Osteoblast (primary cell): ENCODE data around the gene HDAC5. TPM values are rescaled to one million over a fixed set of nuclear protein-coding genes. Genes with fewer than 3 reads are reported as not detected.

Experiments
- DNase-seq: peaks from one replicate; pipeline ENCODE4 v3.0.0; 2011; ENCODE audit warnings: low spot score, mixed read lengths; ENCODE audit not compliant: insufficient read length; ENCODE audit errors: missing footprints
- H2AFZ ChIP-seq: 2 replicates; pipeline ENCODE4 v1.6.0; 2011; ENCODE audit warnings: mild to moderate bottlenecking, low read length
- H3K27ac ChIP-seq: 2 replicates; pipeline ENCODE4 v1.5.1; 2011; ENCODE audit warnings: mild to moderate bottlenecking, low read depth, low read length, moderate library complexity
- H3K27me3 ChIP-seq: 2 replicates; pipeline ENCODE4 v1.6.0; 2012; ENCODE audit warnings: mild to moderate bottlenecking, control low read depth, inconsistent platforms, low read length, moderate library complexity; ENCODE audit not compliant: insufficient read depth
- H3K36me3 ChIP-seq: 2 replicates; pipeline ENCODE4 v1.5.1; 2011; ENCODE audit warnings: mild to moderate bottlenecking, low read length, control low read depth, moderate library complexity; ENCODE audit not compliant: insufficient read depth
- H3K4me1 ChIP-seq: 2 replicates; pipeline ENCODE4 v1.5.1; 2011; ENCODE audit warnings: mild to moderate bottlenecking, low read length, control low read depth, moderate library complexity; ENCODE audit not compliant: insufficient read depth
- H3K4me2 ChIP-seq: 2 replicates; pipeline ENCODE4 v1.6.0; 2011; ENCODE audit warnings: mild to moderate bottlenecking, low read length; ENCODE audit not compliant: insufficient read depth
- H3K4me3 ChIP-seq: fragments of 200-600 bp; sonication (generic); 3 replicates; pipeline ENCODE4 v1.5.1; 2012; ENCODE audit warnings: mild to moderate bottlenecking, low read length, inconsistent platforms; ENCODE audit not compliant: insufficient read depth
- H3K79me2 ChIP-seq: 2 replicates; pipeline ENCODE4 v1.6.0; 2012; ENCODE audit warnings: mild to moderate bottlenecking, low read length, control low read depth, inconsistent platforms; ENCODE audit not compliant: insufficient read depth
- H3K9me3 ChIP-seq: 2 replicates; pipeline ENCODE4 v1.5.1; 2011; ENCODE audit warnings: low read depth, low read length, control low read depth
- H4K20me1 ChIP-seq: 2 replicates; pipeline ENCODE4 v1.6.0; 2012; ENCODE audit warnings: mild to moderate bottlenecking, low read length, control low read depth; ENCODE audit not compliant: insufficient read depth
- total RNA-seq: library from RNA; depleted of rRNA; stranded (reverse); fragments of >200 nt; gene quantifications from 2 replicates; pipeline ENCODE4 v1.2.3, GENCODE V29; 2012
- TF ChIP-seq, protein P1 (sequence below): IDR thresholded peaks from 2 replicates; pipeline ENCODE4 v1.5.1; 2011; ENCODE audit warnings: mild to moderate bottlenecking, low read depth, low read length, moderate library complexity; ENCODE audit errors: extremely low read depth

HDAC5 gene
- total RNA-seq, 1 donor: 85.4 TPM

DNA sequence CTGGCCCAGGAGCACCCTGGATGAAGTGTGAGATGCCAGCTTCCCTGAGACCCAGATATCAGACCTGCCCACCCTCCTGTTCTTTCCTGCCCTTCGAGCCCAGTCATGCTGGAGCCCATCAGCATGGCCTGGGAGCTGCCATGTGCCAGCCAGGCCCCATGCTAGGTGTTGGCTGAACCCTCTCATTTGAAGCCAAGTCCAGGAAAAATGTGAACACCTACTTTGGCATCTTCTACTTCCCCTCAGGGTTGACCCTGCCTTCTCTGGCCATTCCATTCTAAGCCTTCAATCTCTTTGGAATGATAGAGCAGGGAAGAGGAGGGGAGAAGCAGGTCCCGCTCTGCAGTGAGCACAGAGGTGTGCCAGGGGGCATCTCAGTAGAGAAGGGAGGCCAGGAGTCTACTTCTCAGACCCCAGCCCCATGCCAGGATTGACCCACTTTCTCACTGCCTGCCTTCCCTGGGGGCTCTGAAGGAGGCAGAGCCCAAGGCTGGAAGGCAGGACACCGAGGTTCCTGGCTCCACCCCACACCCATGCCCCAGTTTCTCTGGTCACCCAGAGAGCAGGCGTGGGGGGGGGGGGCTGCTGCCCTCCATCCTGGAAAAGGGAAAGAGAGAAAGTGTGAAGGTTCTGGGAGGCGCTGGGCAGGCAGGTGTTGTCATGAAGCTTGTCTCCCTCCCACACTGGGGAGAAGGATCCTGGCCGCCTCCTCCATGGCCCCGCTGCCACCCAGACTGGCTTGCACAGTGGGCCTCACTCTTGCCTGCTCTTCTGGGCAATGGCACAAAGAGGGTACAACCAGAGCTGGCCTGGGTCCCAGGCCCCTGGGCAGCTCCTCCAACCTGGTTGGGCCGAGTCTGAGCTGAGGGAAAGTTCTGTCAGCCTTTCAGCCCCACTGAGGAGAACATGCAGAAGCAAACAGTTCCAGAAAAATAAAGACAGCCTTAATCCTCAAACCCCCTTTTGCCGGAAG, 9.3 kb downstream of the HDAC5 start:
- peaks cover 40% of the 10 kb centered on the region for H4K20me1 ChIP-seq
- TF ChIP-seq, protein P1, sequence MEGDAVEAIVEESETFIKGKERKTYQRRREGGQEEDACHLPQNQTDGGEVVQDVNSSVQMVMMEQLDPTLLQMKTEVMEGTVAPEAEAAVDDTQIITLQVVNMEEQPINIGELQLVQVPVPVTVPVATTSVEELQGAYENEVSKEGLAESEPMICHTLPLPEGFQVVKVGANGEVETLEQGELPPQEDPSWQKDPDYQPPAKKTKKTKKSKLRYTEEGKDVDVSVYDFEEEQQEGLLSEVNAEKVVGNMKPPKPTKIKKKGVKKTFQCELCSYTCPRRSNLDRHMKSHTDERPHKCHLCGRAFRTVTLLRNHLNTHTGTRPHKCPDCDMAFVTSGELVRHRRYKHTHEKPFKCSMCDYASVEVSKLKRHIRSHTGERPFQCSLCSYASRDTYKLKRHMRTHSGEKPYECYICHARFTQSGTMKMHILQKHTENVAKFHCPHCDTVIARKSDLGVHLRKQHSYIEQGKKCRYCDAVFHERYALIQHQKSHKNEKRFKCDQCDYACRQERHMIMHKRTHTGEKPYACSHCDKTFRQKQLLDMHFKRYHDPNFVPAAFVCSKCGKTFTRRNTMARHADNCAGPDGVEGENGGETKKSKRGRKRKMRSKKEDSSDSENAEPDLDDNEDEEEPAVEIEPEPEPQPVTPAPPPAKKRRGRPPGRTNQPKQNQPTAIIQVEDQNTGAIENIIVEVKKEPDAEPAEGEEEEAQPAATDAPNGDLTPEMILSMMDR: no peak

DNA sequence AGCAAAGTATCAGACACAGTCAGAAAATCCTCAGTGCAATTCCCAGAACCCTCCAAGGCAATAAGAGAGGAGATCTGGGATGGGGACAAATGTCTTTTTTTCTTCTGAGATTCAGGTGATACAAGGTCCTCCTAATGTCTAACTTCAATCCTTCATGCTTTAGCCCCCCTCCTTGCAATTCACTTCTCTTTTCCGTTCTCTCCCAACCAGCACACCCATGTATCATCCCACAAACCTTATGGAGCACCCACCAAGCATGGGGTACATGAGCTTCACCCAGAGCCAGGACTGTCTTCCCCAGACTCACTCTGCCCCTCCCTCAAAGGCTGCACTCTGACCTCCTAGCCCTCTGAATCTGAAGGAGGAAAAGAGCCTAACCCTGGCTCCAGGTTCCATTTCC, 10.1 kb downstream of the HDAC5 start:
- Histone ChIP-seq H3K79me2 (peaks cover 35% of the 10 kb centered on the region), H3K27me3 (no peaks in the 10 kb centered on the region), H3K27ac (no peak overlapping the region), H3K36me3 (no peaks in the 10 kb centered on the region), H3K4me1 (peaks cover 30% of the 10 kb centered on the region), H3K9me3 (no peaks in the 10 kb centered on the region), H3K4me3 (no peak overlapping the region), H2AFZ (no peak overlapping the region), H4K20me1 (peaks cover 33% of the 10 kb centered on the region), H3K4me2 (no peak overlapping the region)
- TF ChIP-seq, protein P1: no peak
- DNase-seq: peak; percentile 51

More for the DNA sequence above, 9.3 kb downstream of the HDAC5 start:
- Histone ChIP-seq H3K27me3 (no peaks in the 10 kb centered on the region), H3K9me3 (no peaks in the 10 kb centered on the region), H3K27ac (no peak overlapping the region), H3K79me2 (peaks cover 38% of the 10 kb centered on the region), H3K4me3 (no peak overlapping the region), H3K36me3 (no peaks in the 10 kb centered on the region), H2AFZ (no peak overlapping the region), H3K4me1 (peaks cover 24% of the 10 kb centered on the region), H3K4me2 (no peak overlapping the region)
- peak; percentile 10 for DNase-seq

DNA sequence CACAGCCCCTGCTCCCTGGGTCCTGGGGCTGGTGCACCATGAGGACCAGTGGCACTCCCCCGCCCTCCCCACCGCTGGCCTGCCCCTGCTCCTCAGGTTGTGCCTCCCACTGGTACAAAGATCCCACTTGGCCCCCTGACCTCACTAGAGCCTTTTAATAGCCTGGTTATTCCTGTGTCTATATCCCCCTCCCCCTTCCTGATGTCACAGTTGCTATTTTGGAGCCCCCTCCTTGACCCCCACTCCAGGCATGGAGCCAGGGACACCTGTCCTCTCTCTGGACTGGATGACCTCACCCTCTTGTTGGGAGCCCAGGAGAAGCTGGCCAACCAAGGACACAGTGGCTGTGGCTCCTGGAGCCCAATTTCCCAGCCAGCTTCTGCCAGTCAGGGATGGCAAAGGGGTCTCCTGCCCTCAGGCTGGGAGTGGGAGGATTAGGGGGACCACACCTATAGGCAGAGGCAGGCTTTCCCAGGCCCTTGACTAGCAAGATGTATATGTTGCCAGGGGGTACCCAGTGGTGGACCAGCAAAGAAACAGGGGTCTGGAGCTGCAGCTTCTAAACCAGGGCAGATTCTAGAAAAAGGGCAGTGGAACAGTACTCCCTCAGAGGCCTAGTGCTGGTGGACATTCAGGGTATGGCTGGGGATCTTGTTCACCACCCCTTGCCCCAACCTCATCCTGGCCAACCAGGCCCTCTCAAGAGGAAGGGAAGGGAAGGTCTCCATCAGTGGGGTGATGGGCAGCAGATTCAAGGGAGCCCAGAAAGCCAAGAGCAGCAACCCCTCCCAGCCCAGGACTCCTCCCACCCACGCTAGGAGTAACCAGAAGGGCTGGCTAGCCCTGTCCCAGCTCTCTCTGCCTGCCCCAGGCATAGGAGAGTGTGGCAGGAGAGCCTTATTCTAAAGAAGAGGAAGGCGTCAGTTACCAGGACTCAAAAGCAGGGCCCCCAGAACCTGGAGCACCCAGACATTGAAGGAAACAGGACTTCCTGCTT, 10.9 kb downstream of the HDAC5 start:
- Histone ChIP-seq H3K4me1 (peaks cover 38% of the 10 kb centered on the region), H3K4me3 (no peak overlapping the region), H4K20me1 (peaks cover 37% of the 10 kb centered on the region)

More for the DNA sequence above, 10.9 kb downstream of the HDAC5 start:
- peaks cover 35% of the 10 kb centered on the region for H3K79me2 ChIP-seq
- no peaks in the 10 kb centered on the region for H3K27me3 ChIP-seq
- H3K4me2 ChIP-seq: no peak overlapping the region
- no peak overlapping the region for H2AFZ ChIP-seq
- no peaks in the 10 kb centered on the region for H3K9me3 ChIP-seq
- peak; percentile 84 for DNase-seq
- H3K36me3 ChIP-seq: no peaks in the 10 kb centered on the region
- no peak overlapping the region for H3K27ac ChIP-seq
- TF ChIP-seq, protein P1: no peak
